D721Med (cell line): Measurements from ENCODE around the gene SLC12A8.

ENCODE experiments used
- DNase-seq: peaks from one replicate; pipeline ENCODE4 v3.0.0; 2011; ENCODE audit warnings: low spot score; ENCODE audit not compliant: insufficient read length
- FAIRE-seq: peaks from 2 replicates; lab custom pipeline; 2011; peaks lifted over from hg19 to GRCh38; lab: Jason Lieb, UNC
- CTCF ChIP-seq: IDR thresholded peaks from 2 replicates; pipeline ENCODE4 v1.5.1; 2012; ENCODE audit warnings: mild to moderate bottlenecking, control low read depth; ENCODE audit not compliant: insufficient read depth; ENCODE audit errors: missing control alignments

SLC12A8 gene

GRCh38 chr3:125107363-125107762 is 105.2 kb downstream of the SLC12A8 start:
- no peak for DNase-seq
- FAIRE-seq, result no peak
- TF ChIP-seq CTCF, result no peak

GRCh38 chr3:125105116-125105515 is 107.4 kb downstream of the SLC12A8 start:
- no peak for TF ChIP-seq CTCF
- DNase-seq (no peak), FAIRE-seq (no peak)

GRCh38 chr3:125104639-125105038 is 107.9 kb downstream of the SLC12A8 start:
- DNase-seq (no peak), FAIRE-seq (no peak)
- TF ChIP-seq CTCF, result no peak

GRCh38 chr3:125103406-125103805 is 109.1 kb downstream of the SLC12A8 start:
- FAIRE-seq, result no peak
- DNase-seq, result no peak
- no peak for TF ChIP-seq CTCF

- no peak for TF ChIP-seq CTCF
- no peak for DNase-seq
- FAIRE-seq, result no peak
These were observed 110.1 kb downstream of the SLC12A8 start for GRCh38 chr3:125102470-125102869.

- no peak for FAIRE-seq
- no peak for TF ChIP-seq CTCF
- no peak for DNase-seq
These were observed 113.8 kb downstream of the SLC12A8 start for GRCh38 chr3:125098611-125099291.

- FAIRE-seq (no peak), DNase-seq (no peak)
- no peak for TF ChIP-seq CTCF
These were observed 121.9 kb downstream of the SLC12A8 start for GRCh38 chr3:125090649-125091048.
